A549 (cell line): ENCODE results near the gene SYTL1. TPM values are rescaled to one million over a fixed set of nuclear protein-coding genes. Genes with fewer than 3 reads are reported as not detected.

Experiments
- ATAC-seq, 2 experiments: fragments of 200-7000 bp in 1 of 2; fragments of >200 bp in 1 of 2; cut with Nextera tagmentation in 1 of 2; cut with Tn5 transposase in 1 of 2; 3 replicates each; pipeline versions ENCODE4 v1.8.0 to v1.9.1; 2018 to 2020; ENCODE audit warnings: mild to moderate bottlenecking in 1 of 2, moderate library complexity in 1 of 2
- CTCF ChIA-PET: fragments of 300-600 bp; sonication (Branson Sonifier 250); formaldehyde crosslinking; extraction: SDS; loops from one replicate; lab custom pipeline; 2021; ENCODE audit warnings: antibody characterized with exemption, inconsistent platforms; lab: Yijun Ruan, JAX
- POLR2A ChIA-PET: fragments of 350-600 bp; formaldehyde crosslinking; extraction: SDS; loops from one replicate; lab custom pipeline; 2021; ENCODE audit warnings: antibody characterized with exemption, inconsistent platforms; lab: Yijun Ruan, JAX
- DNase-seq, 2 experiments: peaks; one replicate each; pipeline versions ENCODE4 v3.0.0 to v3.0.0-alpha.2; 2011 to 2016; ENCODE audit warnings: low read depth in 1 of 2, low spot score in 1 of 2
- FAIRE-seq: peaks from 2 replicates; lab custom pipeline; 2011; peaks lifted over from hg19 to GRCh38; lab: Jason Lieb, UNC
- H3K27ac ChIP-seq, 2 experiments: fragments of >200 bp; sonication (Bioruptor Twin); formaldehyde crosslinking; 3 replicates each; pipeline ENCODE4 v1.5.1; 2016 to 2017
- H3K4me1 ChIP-seq: fragments of >200 bp; sonication (Bioruptor Twin); formaldehyde crosslinking; 3 replicates; pipeline ENCODE4 v1.6.1; 2016
- H3K4me2 ChIP-seq: fragments of >200 bp; sonication (Bioruptor Twin); formaldehyde crosslinking; 3 replicates; pipeline ENCODE4 v1.6.1; 2016
- H3K4me3 ChIP-seq: fragments of >200 bp; sonication (Bioruptor Twin); formaldehyde crosslinking; 3 replicates; pipeline ENCODE4 v1.5.1; 2016
- H3K9me3 ChIP-seq: fragments of >200 bp; sonication (Bioruptor Twin); formaldehyde crosslinking; 3 replicates; pipeline ENCODE4 v1.6.1; 2016
- BHLHE40 ChIP-seq: IDR thresholded peaks from 2 replicates; pipeline ENCODE4 v1.6.1; 2012; ENCODE audit warnings: low read depth, low read length, inconsistent platforms
- CHD2 ChIP-seq: fragments of 150-350 bp; IDR thresholded peaks from 2 replicates; pipeline ENCODE4 v1.6.1; 2014; ENCODE audit warnings: low read length; ENCODE audit not compliant: partially characterized antibody
- CTCF ChIP-seq: fragments of >200 bp; sonication (Bioruptor Twin); formaldehyde crosslinking; IDR thresholded peaks from 3 replicates; pipeline ENCODE4 v1.5.1; 2016
- EP300 ChIP-seq, 2 experiments: fragments of >200 bp; sonication (Bioruptor Twin); formaldehyde crosslinking; IDR thresholded peaks; 2 replicates in 1 of 2; 3 replicates in 1 of 2; pipeline ENCODE4 v1.6.1; 2016 to 2017
- HDAC2 ChIP-seq: fragments of 200-600 bp; sonication (generic); IDR thresholded peaks from 2 replicates; pipeline ENCODE4 v1.6.1; 2016
- HEYL ChIP-seq: fragments of 250-450 bp; sonication (Bioruptor Pico); IDR thresholded peaks from 2 replicates; pipeline ENCODE4 v1.8.0; 2021; ENCODE audit warnings: mild to moderate bottlenecking, moderate library complexity
- HOXB5 ChIP-seq: fragments of 250-450 bp; sonication (Bioruptor Pico); IDR thresholded peaks from 2 replicates; pipeline ENCODE4 v1.5.0; 2020; ENCODE audit warnings: mild to moderate bottlenecking, moderate library complexity
- JUNB ChIP-seq: fragments of >200 bp; sonication (Bioruptor Twin); formaldehyde crosslinking; IDR thresholded peaks from 2 replicates; pipeline ENCODE4 v1.6.1; 2016
- NFE2L2 ChIP-seq: fragments of 150-350 bp; conservative IDR thresholded peaks from 2 replicates; pipeline ENCODE4 v1.6.1; 2014; ENCODE audit warnings: low read length
- NR3C1 ChIP-seq: fragments of >200 bp; sonication (Bioruptor Twin); formaldehyde crosslinking; IDR thresholded peaks from 3 replicates; pipeline ENCODE4 v1.6.1; 2017
- PBX3 ChIP-seq: IDR thresholded peaks from 2 replicates; pipeline ENCODE4 v1.6.1; 2012
- POLR2A ChIP-seq: IDR thresholded peaks from 2 replicates; pipeline ENCODE4 v1.6.1; 2012; ENCODE audit warnings: mild to moderate bottlenecking, low read length
- POLR2AphosphoS2 ChIP-seq: conservative IDR thresholded peaks from 2 replicates; pipeline ENCODE4 v1.6.1; 2012; ENCODE audit warnings: low read length, improper control_type of control experiment, inconsistent platforms
- RAD21 ChIP-seq, 2 experiments: fragments of >200 bp in 1 of 2; sonication (Bioruptor Twin) in 1 of 2; formaldehyde crosslinking in 1 of 2; IDR thresholded peaks in 1 of 2; conservative IDR thresholded peaks in 1 of 2; 2 replicates in 1 of 2; 3 replicates in 1 of 2; pipeline ENCODE4 v1.6.1; 2012 to 2018; ENCODE audit warnings: inconsistent platforms in 1 of 2
- RCOR1 ChIP-seq: fragments of 150-350 bp; IDR thresholded peaks from 2 replicates; pipeline ENCODE4 v1.6.1; 2014; ENCODE audit warnings: antibody characterized with exemption, low read length, low read depth
- RNF2 ChIP-seq: fragments of 200-600 bp; sonication (generic); IDR thresholded peaks from 2 replicates; pipeline ENCODE4 v1.6.1; 2016; ENCODE audit warnings: low read depth, mild to moderate bottlenecking, antibody characterized with exemption, moderate library complexity, borderline replicate concordance
- SMC3 ChIP-seq: fragments of >200 bp; sonication (Bioruptor Twin); formaldehyde crosslinking; IDR thresholded peaks from 3 replicates; pipeline ENCODE4 v1.6.1; 2018; ENCODE audit warnings: inconsistent platforms
- TFCP2L1 ChIP-seq: fragments of 250-450 bp; sonication (Bioruptor Pico); IDR thresholded peaks from 2 replicates; pipeline ENCODE4 v1.5.0; 2021; ENCODE audit warnings: mild to moderate bottlenecking
- ZNF302 ChIP-seq: fragments of 250-450 bp; sonication (Bioruptor Pico); IDR thresholded peaks from 2 replicates; pipeline ENCODE4 v1.9.0; 2021; ENCODE audit warnings: inconsistent platforms, mild to moderate bottlenecking, moderate library complexity
- ZSCAN20 ChIP-seq: fragments of 250-450 bp; sonication (Bioruptor Pico); IDR thresholded peaks from 2 replicates; pipeline ENCODE4 v1.8.0; 2022; ENCODE audit warnings: mild to moderate bottlenecking, moderate library complexity
- WGBS: methylation state at CpG from one replicate; pipeline ENCODE4 v1.1.6; 2017; ENCODE audit errors: missing lambda C conversion rate; 5-methylcytosine and 5-hydroxymethylcytosine counted together
- polyA plus RNA-seq, 4 experiments: library from polyadenylated mRNA; depleted of rRNA in 3 of 4; stranded (reverse); fragments of >200 nt; fragmentation: RNase III in 1 of 4; extraction: RNeasy Plus Mini Kit Qiagen cat#74134 plus additional on column Dnase treatment in 1 of 4; gene quantifications; 2 replicates in 3 of 4; 3 replicates in 1 of 4; pipeline ENCODE4 v1.2.3, GENCODE V29; 2011 to 2017
- TF ChIP-seq, protein P1 (sequence below): fragments of 250-450 bp; sonication (Bioruptor Pico); IDR thresholded peaks from 2 replicates; pipeline ENCODE4 v1.5.0; 2021; ENCODE audit warnings: mild to moderate bottlenecking, moderate library complexity, borderline replicate concordance

Gene SYTL1
- polyA plus RNA-seq, 2 of the 4 experiments (the other 2 are of a cell fraction): 0.76 to 0.80 TPM

DNA sequence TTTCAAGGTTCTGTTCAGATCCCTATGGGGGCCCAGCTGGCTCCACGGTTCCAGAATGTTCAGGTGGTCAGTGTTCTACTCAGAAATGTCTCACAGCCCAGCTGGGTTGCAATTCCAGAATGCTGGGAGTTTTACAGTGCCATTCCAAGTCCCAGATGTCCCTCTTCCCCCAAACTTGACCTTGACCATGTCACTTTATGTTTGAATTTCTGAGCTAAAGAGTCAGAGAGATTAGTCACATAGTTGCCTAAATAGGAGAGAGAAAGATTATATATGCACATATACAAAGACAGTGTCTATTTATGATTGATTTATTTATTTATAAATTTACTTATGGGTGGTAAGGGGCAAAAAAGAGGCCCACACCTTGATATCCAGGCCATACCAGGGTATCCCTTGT, 53.1 kb downstream of the SYTL1 start:
- no peak overlapping the region for H3K4me3 ChIP-seq
- no peak for DNase-seq
- no peak for ATAC-seq
- 91% methylated on average over 1 of the region's 1 CpG for WGBS
- no peak overlapping the region for H3K4me2 ChIP-seq
- ChIA-PET CTCF (interaction anchor here (0.7 to 9.6 kb wide), 28 partner anchors 11 to 349 kb away, joined by 3 to 158 read pairs (median 4); partner anchors contain the start of gene MAP3K6), POLR2A (interaction anchor here (1.8 kb wide), 1 partner anchor 29 kb away, joined by 13 read pairs; the partner anchor contains the start of gene MAP3K6)
- peaks cover 27% of the 10 kb centered on the region for H3K4me1 ChIP-seq
- TF ChIP-seq POLR2AphosphoS2: no peak
- H3K27ac ChIP-seq: no peak overlapping the region
- no peaks in the 10 kb centered on the region for H3K9me3 ChIP-seq
- no peak for FAIRE-seq

DNA sequence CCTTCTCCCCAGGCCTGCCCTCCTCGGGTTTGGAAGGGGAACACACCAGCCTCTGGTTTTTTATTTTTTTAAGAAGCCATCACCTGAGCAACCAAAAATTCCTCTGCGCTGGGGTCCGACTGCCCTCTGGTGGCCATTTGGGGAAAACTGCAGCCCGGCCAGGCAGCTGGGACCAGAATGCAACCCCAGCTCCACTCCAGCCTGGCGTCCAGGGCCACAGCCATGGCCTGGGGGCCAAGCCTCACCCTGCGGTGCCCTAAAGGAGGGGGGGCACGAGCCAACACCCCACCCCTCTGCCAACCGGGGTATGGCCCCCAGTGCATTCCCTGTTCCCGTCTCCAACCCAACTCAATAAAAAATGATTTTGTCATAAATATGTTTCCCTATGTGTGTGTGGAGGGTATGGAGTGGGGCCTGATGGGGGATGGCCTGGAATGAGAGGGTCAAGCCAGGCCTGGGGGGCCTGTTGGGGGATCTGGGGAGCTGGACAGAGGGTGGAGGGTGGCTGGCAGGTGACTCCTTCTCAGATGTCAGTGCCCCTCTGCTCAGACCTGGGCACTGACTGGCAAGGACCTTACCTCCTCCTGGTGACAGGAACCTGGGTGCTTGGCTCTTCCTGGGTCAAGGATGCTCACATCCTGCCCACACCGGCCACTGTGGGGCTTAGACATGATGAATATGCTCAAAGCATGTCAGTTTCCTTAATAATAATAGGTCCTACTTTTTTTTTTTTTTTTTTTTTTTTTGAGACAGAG, 53.8 kb downstream of the SYTL1 start:
- ChIA-PET CTCF (interaction anchor here (0.6 to 9.6 kb wide), 30 partner anchors 10 to 448 kb away, joined by 3 to 158 read pairs (median 5); partner anchors contain the start of gene MAP3K6), POLR2A (interaction anchor here (1.8 kb wide), 1 partner anchor 30 kb away, joined by 13 read pairs; the partner anchor contains the start of gene MAP3K6)
- TF ChIP-seq CTCF (peak; percentile 77), SMC3 (peak; percentile 71), CHD2 (no peak), RAD21 (conservative IDR thresholded peaks at IDR 0.05 in 1 of 2, IDR thresholded peaks at IDR 0.05 in 1 of 2) (peak; percentile 76 to 77)
- DNase-seq (peak; percentile 55), ATAC-seq (peak; percentile 44 to 63; a peak in 4 of 6 replicates), FAIRE-seq (no peak)
- Histone ChIP-seq H3K4me1 (peaks cover 27% of the 10 kb centered on the region), H3K9me3 (no peaks in the 10 kb centered on the region), H3K4me3 (no peak overlapping the region), H3K27ac (peak overlapping the region in 1 of 2 experiments; percentile 52; a peak in 2 of 6 replicates), H3K4me2 (no peak overlapping the region)
- under 1% methylated on average over 9 of the region's 10 CpGs for WGBS

GRCh38 chr1:27397110-27397509, 55.3 kb downstream of the SYTL1 start:
- no peak for FAIRE-seq
- TF ChIP-seq POLR2AphosphoS2: no peak
- no peak for TF ChIP-seq RCOR1
- TF ChIP-seq RNF2: no peak
- no peak for TF ChIP-seq NFE2L2
- DNase-seq: no peak

GRCh38 chr1:27397749-27398148, 55.9 kb downstream of the SYTL1 start:
- TF ChIP-seq CTCF (no peak), NR3C1 (no peak), PBX3 (no peak), BHLHE40 (no peak), HDAC2 (no peak), HOXB5 (CRISPR knock-in tag) (no peak), ZNF302 (CRISPR knock-in tag) (no peak), JUNB (no peak), POLR2A (no peak), TFCP2L1 (CRISPR knock-in tag) (no peak), POLR2AphosphoS2 (no peak), HEYL (CRISPR knock-in tag) (no peak), EP300 (IDR thresholded peaks at IDR 0.05) (no peak), ZSCAN20 (CRISPR knock-in tag) (no peak)
- TF ChIP-seq, protein P1, sequence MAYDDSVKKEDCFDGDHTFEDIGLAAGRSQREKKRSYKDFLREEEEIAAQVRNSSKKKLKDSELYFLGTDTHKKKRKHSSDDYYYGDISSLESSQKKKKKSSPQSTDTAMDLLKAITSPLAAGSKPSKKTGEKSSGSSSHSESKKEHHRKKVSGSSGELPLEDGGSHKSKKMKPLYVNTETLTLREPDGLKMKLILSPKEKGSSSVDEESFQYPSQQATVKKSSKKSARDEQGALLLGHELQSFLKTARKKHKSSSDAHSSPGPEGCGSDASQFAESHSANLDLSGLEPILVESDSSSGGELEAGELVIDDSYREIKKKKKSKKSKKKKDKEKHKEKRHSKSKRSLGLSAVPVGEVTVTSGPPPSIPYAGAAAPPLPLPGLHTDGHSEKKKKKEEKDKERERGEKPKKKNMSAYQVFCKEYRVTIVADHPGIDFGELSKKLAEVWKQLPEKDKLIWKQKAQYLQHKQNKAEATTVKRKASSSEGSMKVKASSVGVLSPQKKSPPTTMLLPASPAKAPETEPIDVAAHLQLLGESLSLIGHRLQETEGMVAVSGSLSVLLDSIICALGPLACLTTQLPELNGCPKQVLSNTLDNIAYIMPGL: no peak
- 77% methylated on average over 7 of the region's 7 CpGs for WGBS
- DNase-seq: no peak
- no peak overlapping the region for H3K27ac ChIP-seq
- POLR2A ChIA-PET: no interaction called here
- no peaks in the 10 kb centered on the region for H3K9me3 ChIP-seq
- H3K4me3 ChIP-seq: no peak overlapping the region
- H3K4me2 ChIP-seq: no peak overlapping the region
- no peak for FAIRE-seq
- CTCF ChIA-PET: interaction anchor here (0.7 to 9.6 kb wide), 10 partner anchors 10 to 353 kb away, joined by 3 to 158 read pairs (median 10); partner anchors contain the start of gene MAP3K6
- peaks cover 21% of the 10 kb centered on the region for H3K4me1 ChIP-seq
- ATAC-seq: no peak

More at GRCh38 chr1:27397110-27397509, 55.3 kb downstream of the SYTL1 start:
- H3K27ac ChIP-seq: no peak overlapping the region
- no peaks in the 10 kb centered on the region for H3K9me3 ChIP-seq
- 65% methylated on average over 2 of the region's 3 CpGs for WGBS
- no peak for ATAC-seq
- CTCF ChIA-PET: interaction anchor here (0.7 to 9.6 kb wide), 12 partner anchors 9 to 352 kb away, joined by 3 to 158 read pairs (median 9); partner anchors contain the start of gene MAP3K6
- peaks cover 21% of the 10 kb centered on the region for H3K4me1 ChIP-seq
- H3K4me3 ChIP-seq: no peak overlapping the region
- H3K4me2 ChIP-seq: no peak overlapping the region
- POLR2A ChIA-PET: no interaction called here
